Mesenchymal stem cell (in vitro differentiated cells and primary cell): ENCODE measurements around the gene DNAJB2.
A peak's percentile ranks its signal among the peaks of the same experiment; 100 is the strongest.

Source experiments
- DNase-seq: peaks from one replicate; pipeline ENCODE4 v3.0.0-alpha.2; 2013
- H2AFZ ChIP-seq: one replicate; pipeline ENCODE4 v1.6.1; 2013; ENCODE audit warnings: low read depth, mild to moderate bottlenecking, control low read depth, inconsistent platforms, low read length, moderate library complexity
- H2AK5ac ChIP-seq: 2 replicates; pipeline ENCODE4 v1.6.1; 2013; ENCODE audit warnings: low read length, moderate library complexity, mild to moderate bottlenecking, inconsistent platforms; ENCODE audit not compliant: severe bottlenecking
- H2BK120ac ChIP-seq: one replicate; pipeline ENCODE4 v1.6.1; 2013; ENCODE audit warnings: low read depth, mild to moderate bottlenecking, inconsistent platforms, low read length, moderate library complexity
- H2BK12ac ChIP-seq, 2 experiments: one replicate each; pipeline ENCODE4 v1.6.1; 2013; ENCODE audit warnings: inconsistent platforms in 2 of 2, low read length in 2 of 2, mild to moderate bottlenecking in 2 of 2, moderate library complexity in 2 of 2, control low read depth in 1 of 2
- H2BK15ac ChIP-seq: one replicate; pipeline ENCODE4 v1.6.1; 2013; ENCODE audit warnings: mild to moderate bottlenecking, low read depth, inconsistent platforms; ENCODE audit not compliant: poor library complexity, severe bottlenecking
- H2BK5ac ChIP-seq: 2 replicates; pipeline ENCODE4 v1.6.1; 2013; ENCODE audit warnings: low read depth, mild to moderate bottlenecking, low read length, control low read depth, inconsistent platforms; ENCODE audit not compliant: poor library complexity, severe bottlenecking
- H3K14ac ChIP-seq, 2 experiments: one replicate each; pipeline ENCODE4 v1.6.1; 2013; ENCODE audit warnings: inconsistent platforms in 2 of 2, low read length in 2 of 2, control low read depth in 1 of 2, mild to moderate bottlenecking in 1 of 2, moderate library complexity in 1 of 2
- H3K18ac ChIP-seq, 2 experiments: one replicate each; pipeline ENCODE4 v1.6.1; 2013; ENCODE audit warnings: inconsistent platforms in 2 of 2, low read length in 2 of 2, control low read depth in 1 of 2, low read depth in 1 of 2, mild to moderate bottlenecking in 1 of 2
- H3K23ac ChIP-seq, 2 experiments: one replicate each; pipeline ENCODE4 v1.6.1; 2013; ENCODE audit warnings: inconsistent platforms in 2 of 2, low read length in 2 of 2, mild to moderate bottlenecking in 2 of 2, moderate library complexity in 2 of 2, control low read depth in 1 of 2
- H3K27ac ChIP-seq: 2 replicates; pipeline ENCODE4 v1.5.1; 2013; ENCODE audit warnings: mild to moderate bottlenecking, moderate library complexity, low read length, control low read depth, inconsistent platforms; ENCODE audit not compliant: poor library complexity, severe bottlenecking
- H3K27me3 ChIP-seq, 2 experiments: 2 replicates each; pipeline versions ENCODE4 v1.6.1 to v1.7.0; 2013; ENCODE audit warnings: low read length in 2 of 2, mild to moderate bottlenecking in 2 of 2, moderate library complexity in 2 of 2, control low read depth in 1 of 2, inconsistent platforms in 1 of 2; ENCODE audit not compliant: control insufficient read depth in 1 of 2, insufficient read depth in 1 of 2
- H3K36me3 ChIP-seq, 2 experiments: 2 replicates each; pipeline versions ENCODE4 v1.6.1 to v1.7.0; 2013; ENCODE audit warnings: low read length in 2 of 2, control low read depth in 1 of 2, inconsistent platforms in 1 of 2, low read depth in 1 of 2, mild to moderate bottlenecking in 1 of 2; ENCODE audit not compliant: insufficient read depth in 2 of 2, control insufficient read depth in 1 of 2
- H3K4ac ChIP-seq, 2 experiments: one replicate each; pipeline ENCODE4 v1.6.1; 2013; ENCODE audit warnings: inconsistent platforms in 2 of 2, low read length in 2 of 2, mild to moderate bottlenecking in 2 of 2, moderate library complexity in 2 of 2, control low read depth in 1 of 2, low read depth in 1 of 2
- H3K4me1 ChIP-seq: 2 replicates; pipeline ENCODE4 v1.6.1; 2013; ENCODE audit warnings: low read depth, low read length, control low read depth; ENCODE audit not compliant: control insufficient read depth, insufficient read depth
- H3K4me2 ChIP-seq: 2 replicates; pipeline ENCODE4 v1.6.1; 2013; ENCODE audit warnings: low read length, mild to moderate bottlenecking, inconsistent platforms; ENCODE audit not compliant: poor library complexity, severe bottlenecking
- H3K4me3 ChIP-seq, 2 experiments: 2 replicates each; pipeline versions ENCODE4 v1.5.1 to v1.7.0; 2013; ENCODE audit warnings: low read length in 2 of 2, mild to moderate bottlenecking in 2 of 2, control low read depth in 1 of 2, low read depth in 1 of 2; ENCODE audit not compliant: insufficient read depth in 1 of 2
- H3K79me1 ChIP-seq: replicated peaks from 2 replicates; pipeline ENCODE4 v1.6.1; 2013; ENCODE audit warnings: mild to moderate bottlenecking, control low read depth, low read length, inconsistent platforms; ENCODE audit not compliant: poor library complexity, severe bottlenecking
- H3K9ac ChIP-seq: 2 replicates; pipeline ENCODE4 v1.7.0; 2013; ENCODE audit warnings: mild to moderate bottlenecking, low read length, moderate library complexity
- H3K9me3 ChIP-seq: 2 replicates; pipeline ENCODE4 v1.7.0; 2013; ENCODE audit warnings: mild to moderate bottlenecking, low read length; ENCODE audit not compliant: control insufficient read depth
- H4K8ac ChIP-seq: one replicate; pipeline ENCODE4 v1.6.1; 2013; ENCODE audit warnings: inconsistent platforms, mild to moderate bottlenecking, low read length, moderate library complexity
- H4K91ac ChIP-seq: one replicate; pipeline ENCODE4 v1.6.1; 2013; ENCODE audit warnings: mild to moderate bottlenecking, low read length, inconsistent platforms
- WGBS: methylation state at CpG from one replicate; pipeline ENCODE4 v1.1.7; 2013; ENCODE audit warnings: mixed read lengths; 5-methylcytosine and 5-hydroxymethylcytosine counted together
- small RNA-seq: library from polyadenylated mRNA; stranded (forward); fragments of <200 nt; extraction: miRNeasy Mini kit (QIAGEN cat#:217004); gene quantifications from one replicate; pipeline ENCODE3, GENCODE V24; 2013; ENCODE audit warnings: low read depth

DNAJB2 gene

DNA sequence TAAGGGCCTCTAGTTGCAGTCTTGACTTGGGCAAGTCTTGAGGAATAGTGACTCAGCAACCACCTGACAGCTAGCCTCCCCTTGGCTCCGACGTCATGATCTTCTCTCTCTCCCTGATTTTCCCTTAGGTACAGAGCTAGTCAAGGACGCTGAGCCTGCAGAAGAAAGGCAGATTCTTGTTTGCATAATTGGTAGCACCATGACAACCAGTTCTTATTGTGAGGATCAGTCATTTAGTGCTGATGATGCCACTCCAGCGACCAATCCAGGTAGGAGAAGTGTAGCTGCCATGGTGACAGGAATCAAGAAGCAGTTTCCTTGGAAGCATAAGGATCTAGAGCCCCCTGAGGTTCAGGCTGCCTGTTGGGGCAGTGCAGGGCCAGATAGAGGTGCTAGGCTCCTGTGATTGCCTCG, 56.2 kb downstream of the DNAJB2 start:
- Histone ChIP-seq H3K4ac (no peak overlapping the region), H2BK12ac (no peak overlapping the region), H3K4me1 (peaks cover 4% of the 10 kb centered on the region), H3K27ac (no peak overlapping the region), H2BK15ac (no peak overlapping the region), H3K14ac (no peak overlapping the region), H3K27me3 (peaks cover 53 to 55% of the 10 kb centered on the region in 2 experiments), H2AFZ (no peak overlapping the region), H3K36me3 (no peaks in the 10 kb centered on the region), H3K18ac (no peak overlapping the region), H3K9ac (no peak overlapping the region), H2AK5ac (no peak overlapping the region), H3K4me2 (no peak overlapping the region), H3K23ac (no peak overlapping the region), H3K9me3 (peaks cover 13% of the 10 kb centered on the region), H3K4me3 (no peak overlapping the region), H2BK5ac (no peak overlapping the region), H3K79me1 (no peaks in the 10 kb centered on the region), H2BK120ac (no peak overlapping the region), H4K8ac (no peak overlapping the region), H4K91ac (no peak overlapping the region)
- 71% methylated on average over 5 of the region's 5 CpGs for WGBS
- peak; percentile 25 for DNase-seq

Small RNA genes lying within 50 kb of the gene (small RNA-seq; reads per million reads assigned to genes)
- gene MIR153-1, result 3.2 reads per million, percentile 20 among the genes with 10 or more reads in this experiment
